Neural cell (in vitro differentiated cells): ENCODE data around the gene EEF1AKMT4. TPM values are rescaled to one million over a fixed set of nuclear protein-coding genes. Genes with fewer than 3 reads are reported as not detected.

ENCODE experiments used
- H2AFZ ChIP-seq: fragments of 200-600, 300-800 bp; sonication (generic), shearing (Covaris generic); 2 replicates; pipeline ENCODE4 v1.6.0; 2014; ENCODE audit warnings: low read depth, mild to moderate bottlenecking, antibody characterized with exemption, low read length, moderate library complexity
- H3F3A ChIP-seq: fragments of 200-600 bp; shearing (Covaris generic); 2 replicates; pipeline ENCODE4 v1.6.1; 2016; ENCODE audit warnings: mild to moderate bottlenecking, moderate library complexity, mixed read lengths, antibody characterized with exemption, low read length; ENCODE audit not compliant: insufficient read depth, poor library complexity, severe bottlenecking
- H3K27ac ChIP-seq: fragments of 200-600, 300-800 bp; sonication (generic), shearing (Covaris generic); 2 replicates; pipeline ENCODE4 v1.5.1; 2014; ENCODE audit warnings: mild to moderate bottlenecking, low read length, moderate library complexity
- H3K27me3 ChIP-seq: fragments of 300-800, 200-600 bp; sonication (generic), shearing (Covaris generic); 2 replicates; pipeline ENCODE4 v1.6.0; 2014; ENCODE audit warnings: mild to moderate bottlenecking, low read depth, low read length, moderate library complexity; ENCODE audit not compliant: insufficient read depth
- H3K36me3 ChIP-seq: fragments of 300-800, 200-600 bp; sonication (generic), shearing (Covaris generic); 2 replicates; pipeline ENCODE4 v1.5.1; 2014; ENCODE audit warnings: mild to moderate bottlenecking, antibody characterized with exemption, low read length, moderate library complexity; ENCODE audit not compliant: insufficient read depth
- H3K4me2 ChIP-seq: fragments of 300-800, 200-600 bp; sonication (generic), shearing (Covaris generic); 2 replicates; pipeline ENCODE4 v1.6.0; 2014; ENCODE audit warnings: mild to moderate bottlenecking, low read length
- H3K4me3 ChIP-seq: fragments of 300-800, 200-600 bp; sonication (generic), shearing (Covaris generic); 2 replicates; pipeline ENCODE4 v1.5.1; 2014; ENCODE audit warnings: mild to moderate bottlenecking, low read length, moderate library complexity
- H3K79me2 ChIP-seq: fragments of 200-600 bp; shearing (Covaris generic); replicated peaks from 2 replicates; pipeline ENCODE4 v1.6.0; 2014; ENCODE audit warnings: mild to moderate bottlenecking, low read length, moderate library complexity; ENCODE audit not compliant: insufficient read depth
- H3K9ac ChIP-seq: fragments of 300-800, 200-600 bp; sonication (generic), shearing (Covaris generic); 2 replicates; pipeline ENCODE4 v1.6.1; 2016; ENCODE audit warnings: mild to moderate bottlenecking, low read length, mixed read lengths
- H3K9me2 ChIP-seq: fragments of 200-600 bp; shearing (Covaris generic); 2 replicates; pipeline ENCODE4 v1.6.1; 2016; ENCODE audit warnings: mild to moderate bottlenecking, low read length, mixed read lengths; ENCODE audit not compliant: insufficient read depth
- H3K9me3 ChIP-seq: fragments of 200-600, 300-800 bp; sonication (generic), shearing (Covaris generic); 2 replicates; pipeline ENCODE4 v1.6.1; 2016; ENCODE audit warnings: mild to moderate bottlenecking, mixed run types, low read length, moderate library complexity, mixed read lengths
- H4K20me1 ChIP-seq: fragments of 200-600 bp; shearing (Covaris generic); 2 replicates; pipeline ENCODE4 v1.6.1; 2016; ENCODE audit warnings: mild to moderate bottlenecking, mixed run types; ENCODE audit not compliant: insufficient read depth
- EP300 ChIP-seq: fragments of 450-650 bp; conservative IDR thresholded peaks from 2 replicates; pipeline ENCODE4 v1.6.1; 2014; ENCODE audit warnings: antibody characterized with exemption, mild to moderate bottlenecking, moderate library complexity; ENCODE audit not compliant: poor library complexity, severe bottlenecking
- EZH2 ChIP-seq: fragments of 200-600, 300-800 bp; shearing (Covaris generic), sonication (generic); IDR thresholded peaks from 2 replicates; pipeline ENCODE4 v1.6.1; 2014; ENCODE audit warnings: antibody characterized with exemption, low read length, borderline replicate concordance, mild to moderate bottlenecking; ENCODE audit not compliant: insufficient read depth, poor library complexity, severe bottlenecking
- MXI1 ChIP-seq: fragments of 450-650 bp; conservative IDR thresholded peaks from 2 replicates; pipeline ENCODE4 v1.6.1; 2014; ENCODE audit warnings: antibody characterized with exemption, mild to moderate bottlenecking; ENCODE audit not compliant: poor library complexity, severe bottlenecking
- POLR2AphosphoS5 ChIP-seq: IDR thresholded peaks from 2 replicates; pipeline ENCODE4 v1.6.1; 2012
- RAD21 ChIP-seq: fragments of 450-650 bp; conservative IDR thresholded peaks from 2 replicates; pipeline ENCODE4 v1.6.1; 2014; ENCODE audit warnings: antibody characterized with exemption, mild to moderate bottlenecking, moderate library complexity
- SMC3 ChIP-seq: fragments of 450-650 bp; conservative IDR thresholded peaks from 2 replicates; pipeline ENCODE4 v1.6.1; 2014; ENCODE audit warnings: antibody characterized with exemption, mild to moderate bottlenecking, moderate library complexity; ENCODE audit not compliant: poor library complexity
- TAF1 ChIP-seq: IDR thresholded peaks from 2 replicates; pipeline ENCODE4 v1.6.1; 2012; ENCODE audit warnings: low read depth
- polyA plus RNA-seq: library from polyadenylated mRNA; depleted of rRNA; stranded (reverse); fragments of >200 nt; gene quantifications from 2 replicates; pipeline ENCODE4 v1.2.3, GENCODE V29; 2014
- TF ChIP-seq, protein P1 (sequence below): fragments of 450-650 bp; IDR thresholded peaks from 2 replicates; pipeline ENCODE4 v1.5.1; 2014; ENCODE audit warnings: antibody characterized with exemption, mild to moderate bottlenecking, moderate library complexity; ENCODE audit not compliant: poor library complexity, severe bottlenecking
- TF ChIP-seq, protein P2 (sequence below): IDR thresholded peaks from 2 replicates; pipeline ENCODE4 v1.6.1; 2012; ENCODE audit warnings: borderline replicate concordance

Gene EEF1AKMT4
- polyA plus RNA-seq, 1 donor from 2014 or later, result 1.6 TPM

DNA sequence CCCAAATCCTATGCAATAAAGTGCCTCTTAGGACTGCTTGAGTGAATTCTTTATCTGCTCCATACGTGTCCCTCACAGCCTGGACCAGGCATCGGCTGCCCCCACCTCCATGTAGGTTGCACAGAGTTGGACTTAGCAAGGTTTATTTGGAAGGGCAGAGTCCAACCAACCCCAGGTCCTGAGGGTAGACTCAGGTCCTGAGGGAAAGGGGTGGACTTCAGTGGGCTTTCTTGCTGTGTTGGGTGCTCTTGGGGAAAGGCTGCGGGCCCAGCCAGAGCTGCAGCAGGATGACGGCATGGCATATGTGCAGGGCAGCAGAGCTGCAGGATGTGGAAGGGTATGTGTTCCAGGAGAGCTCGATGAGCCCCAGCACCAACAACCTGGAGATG is 7.2 kb upstream of the EEF1AKMT4 start:
- H3K79me2 ChIP-seq, result no peaks in the 10 kb centered on the region
- H3K36me3 ChIP-seq, result no peaks in the 10 kb centered on the region
- no peak overlapping the region for H3K9ac ChIP-seq
- no peak overlapping the region for H3K4me2 ChIP-seq
- H4K20me1 ChIP-seq, result no peaks in the 10 kb centered on the region
- no peak overlapping the region for H3K27ac ChIP-seq
- no peak overlapping the region for H3K4me3 ChIP-seq
- no peaks in the 10 kb centered on the region for H3K27me3 ChIP-seq
- no peak overlapping the region for H2AFZ ChIP-seq
- TF ChIP-seq SMC3, result no peak
- no peak for TF ChIP-seq MXI1
- TF ChIP-seq TAF1, result no peak
- TF ChIP-seq EP300, result no peak
- TF ChIP-seq, protein P1, sequence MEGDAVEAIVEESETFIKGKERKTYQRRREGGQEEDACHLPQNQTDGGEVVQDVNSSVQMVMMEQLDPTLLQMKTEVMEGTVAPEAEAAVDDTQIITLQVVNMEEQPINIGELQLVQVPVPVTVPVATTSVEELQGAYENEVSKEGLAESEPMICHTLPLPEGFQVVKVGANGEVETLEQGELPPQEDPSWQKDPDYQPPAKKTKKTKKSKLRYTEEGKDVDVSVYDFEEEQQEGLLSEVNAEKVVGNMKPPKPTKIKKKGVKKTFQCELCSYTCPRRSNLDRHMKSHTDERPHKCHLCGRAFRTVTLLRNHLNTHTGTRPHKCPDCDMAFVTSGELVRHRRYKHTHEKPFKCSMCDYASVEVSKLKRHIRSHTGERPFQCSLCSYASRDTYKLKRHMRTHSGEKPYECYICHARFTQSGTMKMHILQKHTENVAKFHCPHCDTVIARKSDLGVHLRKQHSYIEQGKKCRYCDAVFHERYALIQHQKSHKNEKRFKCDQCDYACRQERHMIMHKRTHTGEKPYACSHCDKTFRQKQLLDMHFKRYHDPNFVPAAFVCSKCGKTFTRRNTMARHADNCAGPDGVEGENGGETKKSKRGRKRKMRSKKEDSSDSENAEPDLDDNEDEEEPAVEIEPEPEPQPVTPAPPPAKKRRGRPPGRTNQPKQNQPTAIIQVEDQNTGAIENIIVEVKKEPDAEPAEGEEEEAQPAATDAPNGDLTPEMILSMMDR, result no peak
- TF ChIP-seq EZH2, result no peak
- TF ChIP-seq RAD21, result no peak
- no peak for TF ChIP-seq POLR2AphosphoS5
- TF ChIP-seq, protein P2, sequence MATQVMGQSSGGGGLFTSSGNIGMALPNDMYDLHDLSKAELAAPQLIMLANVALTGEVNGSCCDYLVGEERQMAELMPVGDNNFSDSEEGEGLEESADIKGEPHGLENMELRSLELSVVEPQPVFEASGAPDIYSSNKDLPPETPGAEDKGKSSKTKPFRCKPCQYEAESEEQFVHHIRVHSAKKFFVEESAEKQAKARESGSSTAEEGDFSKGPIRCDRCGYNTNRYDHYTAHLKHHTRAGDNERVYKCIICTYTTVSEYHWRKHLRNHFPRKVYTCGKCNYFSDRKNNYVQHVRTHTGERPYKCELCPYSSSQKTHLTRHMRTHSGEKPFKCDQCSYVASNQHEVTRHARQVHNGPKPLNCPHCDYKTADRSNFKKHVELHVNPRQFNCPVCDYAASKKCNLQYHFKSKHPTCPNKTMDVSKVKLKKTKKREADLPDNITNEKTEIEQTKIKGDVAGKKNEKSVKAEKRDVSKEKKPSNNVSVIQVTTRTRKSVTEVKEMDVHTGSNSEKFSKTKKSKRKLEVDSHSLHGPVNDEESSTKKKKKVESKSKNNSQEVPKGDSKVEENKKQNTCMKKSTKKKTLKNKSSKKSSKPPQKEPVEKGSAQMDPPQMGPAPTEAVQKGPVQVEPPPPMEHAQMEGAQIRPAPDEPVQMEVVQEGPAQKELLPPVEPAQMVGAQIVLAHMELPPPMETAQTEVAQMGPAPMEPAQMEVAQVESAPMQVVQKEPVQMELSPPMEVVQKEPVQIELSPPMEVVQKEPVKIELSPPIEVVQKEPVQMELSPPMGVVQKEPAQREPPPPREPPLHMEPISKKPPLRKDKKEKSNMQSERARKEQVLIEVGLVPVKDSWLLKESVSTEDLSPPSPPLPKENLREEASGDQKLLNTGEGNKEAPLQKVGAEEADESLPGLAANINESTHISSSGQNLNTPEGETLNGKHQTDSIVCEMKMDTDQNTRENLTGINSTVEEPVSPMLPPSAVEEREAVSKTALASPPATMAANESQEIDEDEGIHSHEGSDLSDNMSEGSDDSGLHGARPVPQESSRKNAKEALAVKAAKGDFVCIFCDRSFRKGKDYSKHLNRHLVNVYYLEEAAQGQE, result no peak
- no peaks in the 10 kb centered on the region for H3K9me3 ChIP-seq
- no peaks in the 10 kb centered on the region for H3K9me2 ChIP-seq
- no peaks in the 10 kb centered on the region for H3F3A ChIP-seq

DNA sequence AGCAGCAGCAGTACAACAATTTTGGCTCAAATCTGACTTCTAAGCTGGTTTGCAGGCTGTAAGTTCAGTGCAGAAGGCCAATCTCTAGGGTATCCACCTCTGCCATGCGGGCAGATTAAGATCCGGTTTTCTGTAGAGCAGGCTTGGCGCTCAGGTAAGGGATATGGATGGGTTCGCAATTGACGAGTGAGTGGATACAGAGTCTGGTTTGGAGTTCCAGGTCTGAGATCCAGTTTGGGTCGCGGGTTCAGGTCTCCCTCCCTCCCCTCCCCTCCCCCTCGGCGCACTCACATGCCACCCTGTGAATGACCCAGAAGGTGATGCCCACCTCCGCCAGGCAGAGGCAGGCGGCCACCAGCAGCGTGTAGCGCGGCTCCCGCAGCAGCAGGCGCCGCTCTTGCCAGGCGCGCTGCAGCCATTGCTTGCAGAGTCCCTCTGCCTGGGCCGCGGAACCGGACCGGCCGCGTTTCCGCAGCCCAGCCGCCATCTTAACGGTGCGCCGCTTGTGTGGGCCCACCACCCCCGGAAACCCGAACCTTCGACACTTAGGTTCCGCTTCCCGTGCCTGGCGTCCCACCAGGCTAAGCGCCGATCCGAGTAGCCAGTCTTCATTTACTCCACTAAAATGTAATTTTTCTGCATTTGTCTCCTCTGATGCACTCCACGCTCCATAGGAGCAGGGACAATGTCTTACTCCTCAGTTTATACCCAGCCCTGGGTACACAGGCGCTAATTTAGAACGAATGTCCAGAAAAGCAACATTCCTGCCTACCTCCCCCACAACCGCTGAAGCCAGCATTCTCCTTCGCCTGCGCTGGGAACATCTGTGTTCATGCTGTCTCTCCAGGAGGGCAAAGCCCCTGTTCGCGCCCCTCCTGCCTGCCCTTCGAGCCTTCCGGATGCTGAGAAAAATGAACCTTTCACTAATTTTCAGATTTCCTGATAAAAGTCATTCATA is 739 bp upstream of the EEF1AKMT4 start, which contains the start of gene ALG3:
Gene ALG3, minus strand, starts transcription at position 509 of the 958 bp plus-strand sequence. Its CDS starts 22 bp downstream, at position 487.
- peak within 1 kb of the TSS; percentile 73 for H3K4me3 ChIP-seq
- no peaks in the 10 kb centered on the region for H3K36me3 ChIP-seq
- no peaks in the 10 kb centered on the region for H4K20me1 ChIP-seq
- no peaks in the 10 kb centered on the region for H3F3A ChIP-seq
- H3K79me2 ChIP-seq, result no peaks in the 10 kb centered on the region
- peak within 1 kb of the TSS; percentile 70 for H3K9ac ChIP-seq
- peak within 1 kb of the TSS; percentile 77 for H3K27ac ChIP-seq
- no peaks in the 10 kb centered on the region for H3K9me3 ChIP-seq
- peak within 1 kb of the TSS; percentile 97 for H3K4me2 ChIP-seq
- H3K27me3 ChIP-seq, result no peaks in the 10 kb centered on the region
- TF ChIP-seq RAD21 (peak; percentile 33), SMC3 (peak; percentile 17), EP300 (peak; percentile 34), MXI1 (peak; percentile 90), POLR2AphosphoS5 (peak; percentile 85), TAF1 (peak; percentile 83), EZH2 (no peak)
- TF ChIP-seq, protein P1, result peak; percentile 16
- TF ChIP-seq, protein P2, result peak; percentile 58
- H3K9me2 ChIP-seq, result no peaks in the 10 kb centered on the region
- peak within 1 kb of the TSS; percentile 74 for H2AFZ ChIP-seq
